Measurements from ENCODE around the gene FLVCR2.

DNA sequence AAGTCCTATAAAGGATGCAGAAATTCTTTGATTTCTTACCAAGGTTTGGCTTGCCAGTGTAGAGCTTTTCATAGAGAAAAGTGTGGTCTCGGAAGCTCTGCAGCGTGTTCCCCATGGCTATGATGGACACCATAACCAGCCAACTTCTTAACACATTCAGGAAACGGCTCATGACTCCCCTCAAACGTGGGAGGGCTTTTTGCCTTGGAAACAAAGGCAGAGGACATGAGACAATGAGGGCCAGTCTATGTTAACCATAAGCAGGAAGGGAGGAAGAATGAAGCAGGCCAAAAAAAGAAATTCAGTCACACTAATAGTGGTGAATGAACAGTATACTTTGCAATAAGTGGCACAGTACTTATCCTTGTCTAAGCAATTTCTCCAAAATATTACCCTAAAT is 78.9 kb downstream of the FLVCR2 start:
- TF ChIP-seq, protein P1, sequence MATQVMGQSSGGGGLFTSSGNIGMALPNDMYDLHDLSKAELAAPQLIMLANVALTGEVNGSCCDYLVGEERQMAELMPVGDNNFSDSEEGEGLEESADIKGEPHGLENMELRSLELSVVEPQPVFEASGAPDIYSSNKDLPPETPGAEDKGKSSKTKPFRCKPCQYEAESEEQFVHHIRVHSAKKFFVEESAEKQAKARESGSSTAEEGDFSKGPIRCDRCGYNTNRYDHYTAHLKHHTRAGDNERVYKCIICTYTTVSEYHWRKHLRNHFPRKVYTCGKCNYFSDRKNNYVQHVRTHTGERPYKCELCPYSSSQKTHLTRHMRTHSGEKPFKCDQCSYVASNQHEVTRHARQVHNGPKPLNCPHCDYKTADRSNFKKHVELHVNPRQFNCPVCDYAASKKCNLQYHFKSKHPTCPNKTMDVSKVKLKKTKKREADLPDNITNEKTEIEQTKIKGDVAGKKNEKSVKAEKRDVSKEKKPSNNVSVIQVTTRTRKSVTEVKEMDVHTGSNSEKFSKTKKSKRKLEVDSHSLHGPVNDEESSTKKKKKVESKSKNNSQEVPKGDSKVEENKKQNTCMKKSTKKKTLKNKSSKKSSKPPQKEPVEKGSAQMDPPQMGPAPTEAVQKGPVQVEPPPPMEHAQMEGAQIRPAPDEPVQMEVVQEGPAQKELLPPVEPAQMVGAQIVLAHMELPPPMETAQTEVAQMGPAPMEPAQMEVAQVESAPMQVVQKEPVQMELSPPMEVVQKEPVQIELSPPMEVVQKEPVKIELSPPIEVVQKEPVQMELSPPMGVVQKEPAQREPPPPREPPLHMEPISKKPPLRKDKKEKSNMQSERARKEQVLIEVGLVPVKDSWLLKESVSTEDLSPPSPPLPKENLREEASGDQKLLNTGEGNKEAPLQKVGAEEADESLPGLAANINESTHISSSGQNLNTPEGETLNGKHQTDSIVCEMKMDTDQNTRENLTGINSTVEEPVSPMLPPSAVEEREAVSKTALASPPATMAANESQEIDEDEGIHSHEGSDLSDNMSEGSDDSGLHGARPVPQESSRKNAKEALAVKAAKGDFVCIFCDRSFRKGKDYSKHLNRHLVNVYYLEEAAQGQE (IDR thresholded peaks at IDR 0.05; ENCODE audit: insufficient read depth in 1 of 2, low read depth in 2 of 2, low read length in 2 of 2) = no peak
- TF ChIP-seq SIN3A (IDR thresholded peaks at IDR 0.05; ENCODE audit: borderline replicate concordance, insufficient read depth, low read length) = no peak

Data from PFSK-1 (cell line).